Endothelial cell of umbilical vein (primary cell): Measurements from ENCODE around the gene GTF2IRD1. TPM values are rescaled to one million over a fixed set of nuclear protein-coding genes. Genes with fewer than 3 reads are reported as not detected.
"Not testable (repeated sequence)": the region's sequence is repeated elsewhere in the genome, so short reads cannot be mapped to it uniquely, and the experiment has no call there.

Experiments used
- BruUV-seq: library from RNA; stranded (reverse); fragments of 400-500 nt; replicated peaks from 2 replicates; lab custom pipeline; 2021; lab: Mats Ljungman, UMichigan
- CTCF ChIA-PET: fragments of 300-600, 350-600 bp; sonication (Branson Sonifier 250); formaldehyde crosslinking; loops from one replicate; lab custom pipeline; 2021; ENCODE audit warnings: antibody characterized with exemption, inconsistent platforms; lab: Charles Lee
- POLR2A ChIA-PET: fragments of 300-600, 350-600 bp; sonication (Branson Sonifier 250); formaldehyde crosslinking; loops from one replicate; lab custom pipeline; 2021; ENCODE audit warnings: antibody characterized with exemption, inconsistent platforms; lab: Charles Lee
- DNase-seq: peaks from one replicate; pipeline ENCODE4 v3.0.0-alpha.2; 2011; ENCODE audit warnings: low read depth, low spot score
- FAIRE-seq: peaks from 2 replicates; lab custom pipeline; 2011; peaks lifted over from hg19 to GRCh38; lab: Jason Lieb, UNC
- H2AFZ ChIP-seq: 2 replicates; pipeline ENCODE4 v1.6.0; 2012; ENCODE audit warnings: low read depth, low read length, control low read depth, inconsistent platforms
- H3K27ac ChIP-seq: 2 replicates; pipeline ENCODE4 v1.5.1; 2011; ENCODE audit warnings: low read depth, mild to moderate bottlenecking, control low read depth, low read length, moderate library complexity; ENCODE audit not compliant: insufficient read depth
- H3K27me3 ChIP-seq, 2 experiments: 2 replicates each; pipeline versions ENCODE4 v1.6.0 to v1.6.1; 2011; ENCODE audit warnings: low read length in 2 of 2, mixed read lengths in 1 of 2; ENCODE audit not compliant: control insufficient read depth in 2 of 2, insufficient read depth in 2 of 2
- H3K36me3 ChIP-seq, 2 experiments: 2 replicates in 1 of 2; 3 replicates in 1 of 2; pipeline ENCODE4 v1.5.1; 2011; ENCODE audit warnings: low read length in 2 of 2, mild to moderate bottlenecking in 1 of 2, moderate library complexity in 1 of 2; ENCODE audit not compliant: control insufficient read depth in 2 of 2, insufficient read depth in 2 of 2; ENCODE audit errors: extremely low read depth in 1 of 2
- H3K4me1 ChIP-seq: 3 replicates; pipeline ENCODE4 v1.5.1; 2011; ENCODE audit warnings: mild to moderate bottlenecking, low read length; ENCODE audit not compliant: control insufficient read depth, insufficient read depth; ENCODE audit errors: extremely low read depth
- H3K4me2 ChIP-seq: 2 replicates; pipeline ENCODE4 v1.6.1; 2011; ENCODE audit warnings: low read length, control low read depth, mixed read lengths; ENCODE audit not compliant: insufficient read depth
- H3K4me3 ChIP-seq, 3 experiments: fragments of 200-600 bp in 1 of 3; sonication (generic), shearing (Covaris generic) in 1 of 3; replicated peaks in 1 of 3; 2 replicates each; pipeline ENCODE4 v1.5.1; 2011 to 2016; ENCODE audit warnings: control low read depth in 3 of 3, low read length in 3 of 3, mild to moderate bottlenecking in 2 of 3, inconsistent platforms in 1 of 3, low read depth in 1 of 3, moderate library complexity in 1 of 3; ENCODE audit not compliant: insufficient read depth in 1 of 3
- H3K79me2 ChIP-seq: 2 replicates; pipeline ENCODE4 v1.6.0; 2012; ENCODE audit warnings: low read length, inconsistent platforms; ENCODE audit not compliant: control insufficient read depth, insufficient read depth
- H3K9ac ChIP-seq: replicated peaks from 2 replicates; pipeline ENCODE3; 2011; ENCODE audit warnings: low read length, control low read depth; ENCODE audit not compliant: insufficient read depth; ENCODE audit errors: extremely low read depth
- H3K9me1 ChIP-seq: replicated peaks from 3 replicates; pipeline ENCODE4 v1.6.0; 2011; ENCODE audit warnings: mild to moderate bottlenecking, low read length; ENCODE audit not compliant: control insufficient read depth, insufficient read depth; ENCODE audit errors: extremely low read depth
- H3K9me3 ChIP-seq: replicated peaks from 2 replicates; pipeline ENCODE4 v1.5.1; 2012; ENCODE audit warnings: low read length, inconsistent platforms; ENCODE audit not compliant: control insufficient read depth, insufficient read depth
- H4K20me1 ChIP-seq: replicated peaks from 2 replicates; pipeline ENCODE3; 2011; ENCODE audit warnings: mild to moderate bottlenecking, low read length; ENCODE audit not compliant: control insufficient read depth, insufficient read depth; ENCODE audit errors: extremely low read depth
- GATA2 ChIP-seq: IDR thresholded peaks from 2 replicates; pipeline ENCODE4 v1.7.0; 2011; ENCODE audit warnings: low read depth, mild to moderate bottlenecking, moderate library complexity, mixed read lengths, low read length; ENCODE audit not compliant: insufficient read length, insufficient read depth
- POLR2AphosphoS5 ChIP-seq: IDR thresholded peaks from 2 replicates; pipeline ENCODE4 v1.6.1; 2012; ENCODE audit warnings: low read depth, mild to moderate bottlenecking, control low read depth, low read length, moderate library complexity; ENCODE audit not compliant: insufficient read depth
- dilution Hi-C: fragments of 300-500 bp; cut with MboI; formaldehyde crosslinking; loops from one replicate; pipeline ENCODE4 v1.15.0; 2019; ENCODE audit warnings: low sequenced_read_pairs; ENCODE audit not compliant: extremely low pct_ligation_motif_present
- intact Hi-C: fragments of 100-400 bp; cut with micrococcal nuclease; formaldehyde crosslinking; loops from one replicate; pipeline ENCODE4 v1.10.0; 2022
- polyA plus RNA-seq, 4 experiments: library from polyadenylated mRNA; depleted of rRNA in 3 of 4; stranded (reverse) in 3 of 4; unstranded in 1 of 4; fragments of >200 nt; gene quantifications; 2 replicates each; pipeline versions ENCODE4 v1.2.1 to v1.2.3, GENCODE V29; 2011 to 2012; ENCODE audit warnings: missing spikeins in 1 of 4
- total RNA-seq: library from RNA; stranded (reverse); gene quantifications from 2 replicates; pipeline ENCODE4 v1.2.3, GENCODE V29; 2021
- TF ChIP-seq, protein P1 (sequence below), 2 donors: IDR thresholded peaks; 1 replicate in 1 of 2; 2 replicates in 1 of 2; pipeline ENCODE4 v1.5.1; 2011; ENCODE audit warnings: low read length in 2 of 2, mild to moderate bottlenecking in 2 of 2, moderate library complexity in 2 of 2, control low read depth in 1 of 2, inconsistent platforms in 1 of 2, low read depth in 1 of 2; ENCODE audit not compliant: insufficient read depth in 1 of 2; ENCODE audit errors: extremely low read depth in 1 of 2

GTF2IRD1 gene
- total and polyA plus RNA-seq, 2 donors (not counting 3 experiments of a cell fraction or from before 2014, with no cell fraction given) = 14.2 to 24.2 TPM

DNA sequence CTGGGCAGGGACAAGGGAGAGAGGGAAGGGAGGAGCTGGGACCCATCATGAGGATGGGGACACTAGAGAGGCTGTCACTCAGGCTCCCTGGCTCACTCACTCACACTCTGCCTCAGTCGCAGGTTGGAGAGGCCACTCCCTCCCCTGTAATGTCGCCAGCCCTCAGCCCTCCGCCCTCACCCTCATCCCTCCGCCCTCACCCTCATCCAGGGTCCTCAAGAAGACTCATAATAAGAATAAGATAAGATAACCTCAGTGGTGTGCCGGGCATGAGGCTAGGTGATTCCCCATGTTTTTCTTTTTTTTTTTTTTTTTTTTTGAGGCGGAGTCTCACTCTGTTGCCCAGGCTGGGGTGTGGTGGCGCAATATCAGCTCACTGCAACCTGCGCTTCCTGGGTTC, 92.2 kb downstream of the GTF2IRD1 start:
- DNase-seq (no peak), FAIRE-seq (no peak)
- no peak overlapping the region for H2AFZ ChIP-seq
- peaks cover 0 to 7% of the 10 kb centered on the region in 2 experiments for H3K36me3 ChIP-seq
- TF ChIP-seq POLR2AphosphoS5 = no peak
- TF ChIP-seq GATA2 = no peak
- TF ChIP-seq, protein P1, sequence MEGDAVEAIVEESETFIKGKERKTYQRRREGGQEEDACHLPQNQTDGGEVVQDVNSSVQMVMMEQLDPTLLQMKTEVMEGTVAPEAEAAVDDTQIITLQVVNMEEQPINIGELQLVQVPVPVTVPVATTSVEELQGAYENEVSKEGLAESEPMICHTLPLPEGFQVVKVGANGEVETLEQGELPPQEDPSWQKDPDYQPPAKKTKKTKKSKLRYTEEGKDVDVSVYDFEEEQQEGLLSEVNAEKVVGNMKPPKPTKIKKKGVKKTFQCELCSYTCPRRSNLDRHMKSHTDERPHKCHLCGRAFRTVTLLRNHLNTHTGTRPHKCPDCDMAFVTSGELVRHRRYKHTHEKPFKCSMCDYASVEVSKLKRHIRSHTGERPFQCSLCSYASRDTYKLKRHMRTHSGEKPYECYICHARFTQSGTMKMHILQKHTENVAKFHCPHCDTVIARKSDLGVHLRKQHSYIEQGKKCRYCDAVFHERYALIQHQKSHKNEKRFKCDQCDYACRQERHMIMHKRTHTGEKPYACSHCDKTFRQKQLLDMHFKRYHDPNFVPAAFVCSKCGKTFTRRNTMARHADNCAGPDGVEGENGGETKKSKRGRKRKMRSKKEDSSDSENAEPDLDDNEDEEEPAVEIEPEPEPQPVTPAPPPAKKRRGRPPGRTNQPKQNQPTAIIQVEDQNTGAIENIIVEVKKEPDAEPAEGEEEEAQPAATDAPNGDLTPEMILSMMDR (IDR thresholded peaks at IDR 0.05; ENCODE audit: extremely low read depth in 1 of 2, insufficient read depth in 1 of 2, low read depth in 1 of 2, low read length in 2 of 2) = no peak
- dilution Hi-C loops (no loop called here), intact Hi-C loops (loop anchor here (1.0 kb wide), 2 partner anchors 96 to 129 kb away; no protein-coding TSS in a partner anchor)
- no peak overlapping the region for H3K27ac ChIP-seq
- no TSS peak for BruUV-seq
- ChIA-PET POLR2A (no interaction called here), CTCF (interaction anchor here (0.7 to 1.6 kb wide), 3 partner anchors 19 to 128 kb away, joined by 3 to 4 read pairs (median 3); no protein-coding TSS in a partner anchor)
- no peaks in the 10 kb centered on the region for H3K9me3 ChIP-seq
- no peaks in the 10 kb centered on the region for H3K4me1 ChIP-seq
- no peak overlapping the region for H3K9ac ChIP-seq
- H3K4me3 ChIP-seq = no peak overlapping the region
- no peaks in the 10 kb centered on the region for H3K27me3 ChIP-seq
- H3K4me2 ChIP-seq = no peak overlapping the region
- no peaks in the 10 kb centered on the region for H4K20me1 ChIP-seq
- H3K79me2 ChIP-seq = no peaks in the 10 kb centered on the region
- H3K9me1 ChIP-seq = no peaks in the 10 kb centered on the region

DNA sequence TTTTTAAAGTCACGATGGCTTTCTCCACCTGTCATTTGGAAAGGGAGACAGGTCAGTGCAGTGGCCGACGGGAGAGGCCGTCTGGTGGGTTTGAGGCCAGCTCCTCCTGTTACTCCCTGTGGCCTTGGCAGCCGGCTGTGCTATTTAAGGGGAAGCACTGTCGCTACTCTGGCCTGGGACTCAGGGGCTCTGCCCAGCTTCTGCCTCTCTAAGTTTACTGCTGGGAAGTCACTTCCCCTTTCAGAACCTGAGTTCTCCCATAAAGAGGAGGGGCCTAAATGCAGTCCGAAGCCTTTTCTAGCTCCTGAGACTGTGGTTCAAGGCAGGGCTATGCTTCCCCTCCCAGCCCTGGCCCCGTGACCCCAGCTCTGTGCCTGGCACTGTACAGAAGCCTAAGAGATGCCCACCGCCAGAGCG, 99.9 kb downstream of the GTF2IRD1 start:
- DNase-seq, FAIRE-seq, H2AFZ ChIP-seq, POLR2A ChIA-PET, H3K4me3 ChIP-seq, H3K36me3 ChIP-seq, H4K20me1 ChIP-seq, dilution Hi-C loops, H3K79me2 ChIP-seq, H3K9me1 ChIP-seq, intact Hi-C loops, H3K27ac ChIP-seq, H3K27me3 ChIP-seq, H3K9ac ChIP-seq, BruUV-seq, H3K4me2 ChIP-seq, H3K9me3 ChIP-seq, H3K4me1 ChIP-seq: not testable (repeated sequence)
- CTCF ChIA-PET = interaction anchor here (1.3 kb wide), 1 partner anchor 13 kb away, joined by 4 read pairs; no protein-coding TSS in a partner anchor
